ENCODE measurements around the gene RANGAP1. TPM values are rescaled to one million over a fixed set of nuclear protein-coding genes. Genes with fewer than 3 reads are reported as not detected.

Gene RANGAP1
- total RNA-seq, 4 donors from 2014 or later, result 35.5 to 42.7 (median 38.8) TPM

GRCh38 chr22:41242396-41243117 lies 43.4 kb downstream of the RANGAP1 start:
- no peak for DNase-seq
- Histone ChIP-seq H3K4me1 (peaks cover 6% of the 10 kb centered on the region in 2 donors), H3K27me3 (no peaks in the 10 kb centered on the region), H3K9me3 (no peaks in the 10 kb centered on the region), H3K4me3 (replicated peaks in 1 of 3) (no peak overlapping the region), H3K36me3 (peaks cover 6 to 8% of the 10 kb centered on the region in 2 donors), H3K27ac (no peak overlapping the region)
- WGBS, 2 donors, result 95 to 96% methylated on average over 18 of the region's 18 CpGs
- intact Hi-C loops (cut with DNase I), result no loop called here
- TF ChIP-seq POLR2A (IDR thresholded peaks at IDR 0.05) (no peak), CTCF (IDR thresholded peaks at IDR 0.05) (no peak)

GRCh38 chr22:41241133-41241676 lies 44.8 kb downstream of the RANGAP1 start:
- no peak for DNase-seq
- no peaks in the 10 kb centered on the region for H3K27me3 ChIP-seq
- intact Hi-C loops (cut with DNase I), result no loop called here
- no peaks in the 10 kb centered on the region for H3K9me3 ChIP-seq
- TF ChIP-seq CTCF (IDR thresholded peaks at IDR 0.05) (no peak), POLR2A (IDR thresholded peaks at IDR 0.05) (no peak)
- H3K4me3 ChIP-seq (replicated peaks in 1 of 3), result no peak overlapping the region
- peaks cover 12 to 19% of the 10 kb centered on the region in 2 donors for H3K4me1 ChIP-seq
- 84 to 91% methylated on average over 7 of the region's 7 CpGs for WGBS, 2 donors
- H3K36me3 ChIP-seq, result peaks cover 2 to 3% of the 10 kb centered on the region in 2 donors
- no peak overlapping the region for H3K27ac ChIP-seq

GRCh38 chr22:41240377-41241132 lies 45.4 kb downstream of the RANGAP1 start, which contains the start of gene CHADL:
Gene CHADL, minus strand, starts transcription at chr22:41240931. Its CDS starts 50 bp downstream, at chr22:41240881.
- no peak within 1 kb of the TSS for H3K27ac ChIP-seq
- no peak for DNase-seq
- 68 to 72% methylated on average over 12 to 13 of the region's 24 CpGs for WGBS, 2 donors

GRCh38 chr22:41239443-41240128 lies 46.4 kb downstream of the RANGAP1 start:
- no peak overlapping the region for H3K27ac ChIP-seq
- TF ChIP-seq POLR2A (IDR thresholded peaks at IDR 0.05) (no peak), CTCF (IDR thresholded peaks at IDR 0.05) (no peak)
- no peak for DNase-seq
- no peaks in the 10 kb centered on the region for H3K9me3 ChIP-seq
- peaks cover 12 to 19% of the 10 kb centered on the region in 2 donors for H3K4me1 ChIP-seq
- no peaks in the 10 kb centered on the region for H3K36me3 ChIP-seq
- 84 to 85% methylated on average over 7 to 16 of the region's 16 CpGs for WGBS, 2 donors
- H3K4me3 ChIP-seq (replicated peaks in 1 of 3), result no peak overlapping the region
- intact Hi-C loops (cut with DNase I), result loop anchor here (10.0 kb wide), 1 partner anchor 315 kb away; no protein-coding TSS in a partner anchor
- H3K27me3 ChIP-seq, result no peaks in the 10 kb centered on the region

More at GRCh38 chr22:41240377-41241132, 45.4 kb downstream of the RANGAP1 start, which contains the start of gene CHADL:
- intact Hi-C loops (cut with DNase I), result no loop called here
- Histone ChIP-seq H3K4me1 (peaks cover 12 to 19% of the 10 kb centered on the region in 2 donors), H3K9me3 (no peaks in the 10 kb centered on the region), H3K36me3 (no peaks in the 10 kb centered on the region), H3K4me3 (replicated peaks in 1 of 3) (no peak within 1 kb of the TSS), H3K27me3 (no peaks in the 10 kb centered on the region)
- no peak for TF ChIP-seq CTCF (IDR thresholded peaks at IDR 0.05)
- TF ChIP-seq POLR2A (IDR thresholded peaks at IDR 0.05), result no peak

Measured in thyroid gland (tissue), 4 donors.